ENCODE measurements around the gene EHD1. TPM values are rescaled to one million over a fixed set of nuclear protein-coding genes. Genes with fewer than 3 reads are reported as not detected.

EHD1 gene
- total and polyA plus RNA-seq, 2 of the 8 experiments (the other 6 are each of a cell fraction or from before 2014, with no cell fraction given) = 31.5 to 42.9 TPM

DNA sequence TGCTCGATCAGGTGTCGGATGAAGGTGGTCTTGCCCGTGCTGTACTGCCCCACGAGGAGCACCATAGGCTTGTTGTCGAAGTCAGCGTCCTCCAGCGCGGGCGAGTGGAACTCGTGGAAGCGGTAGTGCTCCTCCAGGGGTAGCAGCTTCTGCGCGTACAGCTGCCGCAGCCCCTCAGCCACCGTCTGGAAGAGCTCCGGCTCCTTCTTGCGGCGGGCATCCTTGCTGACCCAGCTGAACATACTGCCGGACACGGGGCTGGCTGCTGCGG is 263 bp downstream of the EHD1 start (continued):
- TF ChIP-seq CHD7 (IDR thresholded peaks at IDR 0.05; ENCODE audit: insufficient replicate concordance, low read length) = no peak
- TF ChIP-seq JUND (IDR thresholded peaks at IDR 0.05; ENCODE audit: low read length) = no peak
- TF ChIP-seq GTF2F1 (IDR thresholded peaks at IDR 0.05; ENCODE audit: borderline replicate concordance, low read depth, low read length) = no peak
- TF ChIP-seq, protein P1, sequence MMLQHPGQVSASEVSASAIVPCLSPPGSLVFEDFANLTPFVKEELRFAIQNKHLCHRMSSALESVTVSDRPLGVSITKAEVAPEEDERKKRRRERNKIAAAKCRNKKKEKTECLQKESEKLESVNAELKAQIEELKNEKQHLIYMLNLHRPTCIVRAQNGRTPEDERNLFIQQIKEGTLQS (IDR thresholded peaks at IDR 0.05; ENCODE audit: insufficient read depth, low read depth, low read length) = no peak
- no peak for TF ChIP-seq TAF7 (optimal IDR thresholded peaks at IDR 0.05; ENCODE audit: borderline replicate concordance, low read depth, low read length)
- no peak for TF ChIP-seq SP1 (IDR thresholded peaks at IDR 0.05; ENCODE audit: low read depth, low read length)
- TF ChIP-seq SUZ12 (IDR thresholded peaks at IDR 0.05; ENCODE audit: low read length) = no peak
- TF ChIP-seq POU5F1 (IDR thresholded peaks at IDR 0.05; ENCODE audit: low read depth, low read length) = no peak
- TF ChIP-seq KDM4A (IDR thresholded peaks at IDR 0.05; ENCODE audit: low read depth, low read length, severe bottlenecking) = peak; percentile 76
- TF ChIP-seq FOSL1 (IDR thresholded peaks at IDR 0.05; ENCODE audit: insufficient read depth, low read depth, low read length) = no peak
- TF ChIP-seq NRF1 (IDR thresholded peaks at IDR 0.05; ENCODE audit: low read depth, low read length) = no peak
- TF ChIP-seq SP2 (IDR thresholded peaks at IDR 0.05; ENCODE audit: low read length) = no peak
